OCI-LY3 (cell line): ENCODE measurements around the gene ITPR3.

Experiments used
- CTCF ChIP-seq: fragments of 200-600, 300-600 bp; sonication (generic); IDR thresholded peaks from 2 replicates; pipeline ENCODE4 v1.5.1; 2014; ENCODE audit warnings: antibody characterized with exemption, low read length, low read depth
- EZH2phosphoT487 ChIP-seq: fragments of 200-600 bp; shearing (Covaris generic); IDR thresholded peaks from 2 replicates; pipeline ENCODE4 v1.6.1; 2018; ENCODE audit warnings: antibody characterized with exemption, mixed run types, low read depth

DNA sequence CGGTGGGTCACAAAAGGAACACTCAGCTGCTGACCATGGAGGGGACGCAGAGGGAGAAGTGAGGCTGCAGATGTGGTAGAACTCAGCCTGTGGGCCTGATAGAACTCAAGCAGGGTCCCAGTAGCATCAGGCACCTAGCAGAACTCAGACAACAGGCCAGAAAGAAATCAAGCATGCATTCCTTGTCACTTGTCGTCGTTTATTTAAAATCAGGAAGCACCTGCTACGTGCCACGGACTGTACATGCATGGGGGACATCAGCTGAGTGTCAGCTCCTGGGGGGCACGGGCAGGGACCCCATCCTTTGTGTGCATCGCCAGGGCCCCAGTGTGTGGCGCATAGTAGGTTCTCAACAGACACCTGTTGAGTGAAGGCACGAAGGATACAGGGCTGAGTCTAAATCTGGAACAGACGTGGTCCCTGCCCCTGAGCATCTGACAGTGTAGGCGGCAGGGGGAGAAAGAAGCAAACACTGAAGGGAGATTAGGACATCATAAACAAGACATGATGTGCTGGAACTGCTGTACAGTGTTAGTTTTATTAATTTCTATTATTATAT is 57.9 kb downstream of the ITPR3 start:
- TF ChIP-seq CTCF, result no peak
- TF ChIP-seq EZH2phosphoT487, result no peak
